A673 (cell line): ENCODE data around the gene CCRL2.

Source experiments
- EZH2 ChIP-seq: fragments of 200-600 bp; sonication (generic); IDR thresholded peaks from 2 replicates; pipeline ENCODE4 v1.6.1; 2017; ENCODE audit warnings: borderline replicate concordance, low read depth, mild to moderate bottlenecking, mixed read lengths, antibody characterized with exemption, low read length; ENCODE audit not compliant: poor library complexity, severe bottlenecking
- TF ChIP-seq, protein P1 (sequence below): fragments of 300-800, 200-600 bp; sonication (generic); conservative IDR thresholded peaks from 2 replicates; pipeline ENCODE4 v1.5.1; 2017; ENCODE audit warnings: low read depth, mild to moderate bottlenecking, antibody characterized with exemption, low read length, moderate library complexity, mixed read lengths

- TF ChIP-seq, protein P1, sequence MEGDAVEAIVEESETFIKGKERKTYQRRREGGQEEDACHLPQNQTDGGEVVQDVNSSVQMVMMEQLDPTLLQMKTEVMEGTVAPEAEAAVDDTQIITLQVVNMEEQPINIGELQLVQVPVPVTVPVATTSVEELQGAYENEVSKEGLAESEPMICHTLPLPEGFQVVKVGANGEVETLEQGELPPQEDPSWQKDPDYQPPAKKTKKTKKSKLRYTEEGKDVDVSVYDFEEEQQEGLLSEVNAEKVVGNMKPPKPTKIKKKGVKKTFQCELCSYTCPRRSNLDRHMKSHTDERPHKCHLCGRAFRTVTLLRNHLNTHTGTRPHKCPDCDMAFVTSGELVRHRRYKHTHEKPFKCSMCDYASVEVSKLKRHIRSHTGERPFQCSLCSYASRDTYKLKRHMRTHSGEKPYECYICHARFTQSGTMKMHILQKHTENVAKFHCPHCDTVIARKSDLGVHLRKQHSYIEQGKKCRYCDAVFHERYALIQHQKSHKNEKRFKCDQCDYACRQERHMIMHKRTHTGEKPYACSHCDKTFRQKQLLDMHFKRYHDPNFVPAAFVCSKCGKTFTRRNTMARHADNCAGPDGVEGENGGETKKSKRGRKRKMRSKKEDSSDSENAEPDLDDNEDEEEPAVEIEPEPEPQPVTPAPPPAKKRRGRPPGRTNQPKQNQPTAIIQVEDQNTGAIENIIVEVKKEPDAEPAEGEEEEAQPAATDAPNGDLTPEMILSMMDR, result no peak
- TF ChIP-seq EZH2, result no peak
These were observed 23.7 kb upstream of the CCRL2 start for GRCh38 chr3:46383211-46383950.
